ENCODE results near the gene CYTH1.
A peak's percentile ranks its signal among the peaks of the same experiment; 100 is the strongest.

CYTH1 gene

GRCh38 chr17:78709751-78710181, 72.3 kb downstream of the CYTH1 start:
- H3K4me3 ChIP-seq (ENCODE audit: control insufficient read depth, low read depth, low read length), result no peak overlapping the region
- TF ChIP-seq CTCF (conservative IDR thresholded peaks at IDR 0.05; ENCODE audit: control insufficient read depth, insufficient read depth, low read depth, low read length), result no peak
- DNase-seq (ENCODE audit: low read depth), result no peak

- no peak for DNase-seq (ENCODE audit: low read depth)
- no peak overlapping the region for H3K4me3 ChIP-seq (ENCODE audit: control insufficient read depth, low read depth, low read length)
- no peak for TF ChIP-seq CTCF (conservative IDR thresholded peaks at IDR 0.05; ENCODE audit: control insufficient read depth, insufficient read depth, low read depth, low read length)
Measured at GRCh38 chr17:78709119-78709681, 72.9 kb downstream of the CYTH1 start.

GRCh38 chr17:78708510-78708973, 73.5 kb downstream of the CYTH1 start:
- no peak overlapping the region for H3K4me3 ChIP-seq (ENCODE audit: control insufficient read depth, low read depth, low read length)
- TF ChIP-seq CTCF (conservative IDR thresholded peaks at IDR 0.05; ENCODE audit: control insufficient read depth, insufficient read depth, low read depth, low read length), result peak; percentile 96
- DNase-seq (ENCODE audit: low read depth), result peak; percentile 75

DNA sequence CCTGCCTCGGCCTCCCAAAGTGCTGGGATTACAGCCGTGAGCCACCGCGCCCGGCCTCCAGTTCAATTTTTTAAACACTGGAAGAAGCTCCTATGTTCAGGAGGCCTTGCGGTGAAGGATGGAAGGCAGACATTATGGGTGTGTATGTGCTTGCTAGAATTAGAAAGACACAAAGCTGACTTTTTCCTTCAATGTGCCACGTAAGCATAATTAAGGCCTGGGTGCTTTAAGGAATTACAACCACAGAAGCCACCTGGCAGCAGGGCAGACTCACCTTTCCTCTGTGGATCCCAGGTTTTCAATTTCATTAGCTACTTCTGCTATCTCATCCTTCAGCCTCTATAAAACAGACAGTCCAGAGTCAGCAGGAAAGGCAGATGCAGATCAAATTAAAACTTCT, 74.2 kb downstream of the CYTH1 start:
- no peak overlapping the region for H3K4me3 ChIP-seq (ENCODE audit: control insufficient read depth, low read depth, low read length)
- TF ChIP-seq CTCF (conservative IDR thresholded peaks at IDR 0.05; ENCODE audit: control insufficient read depth, insufficient read depth, low read depth, low read length), result no peak
- DNase-seq (ENCODE audit: low read depth), result no peak

- no peak for TF ChIP-seq CTCF (conservative IDR thresholded peaks at IDR 0.05; ENCODE audit: control insufficient read depth, insufficient read depth, low read depth, low read length)
- no peak overlapping the region for H3K4me3 ChIP-seq (ENCODE audit: control insufficient read depth, low read depth, low read length)
- no peak for DNase-seq (ENCODE audit: low read depth)
Measured at GRCh38 chr17:78707016-78707415, 75.1 kb downstream of the CYTH1 start.

GRCh38 chr17:78706271-78706915, 75.7 kb downstream of the CYTH1 start:
- H3K4me3 ChIP-seq (ENCODE audit: control insufficient read depth, low read depth, low read length), result no peak overlapping the region
- no peak for DNase-seq (ENCODE audit: low read depth)
- no peak for TF ChIP-seq CTCF (conservative IDR thresholded peaks at IDR 0.05; ENCODE audit: control insufficient read depth, insufficient read depth, low read depth, low read length)
